SKM-1 (cell line): Measurements from ENCODE around the gene POGK.
"Not testable (repeated sequence)": the region's sequence is repeated elsewhere in the genome, so short reads cannot be mapped to it uniquely, and the experiment has no call there.

Experiments
- DNase-seq: peaks from one replicate; lab custom pipeline; 2025; ENCODE audit not compliant: unreplicated experiment; lab: John Stamatoyannopoulos, UW

Gene POGK

GRCh38 chr1:166838766-166839599 lies at the start of gene POGK:
Gene POGK, plus strand, starts transcription at chr1:166839475. Its CDS starts 1,482 bp downstream, at chr1:166840957.
- peak; percentile 70 for DNase-seq

GRCh38 chr1:166796620-166797236 lies 42.5 kb upstream of the POGK start:
- no peak for DNase-seq

GRCh38 chr1:166808952-166809351 lies 30.3 kb upstream of the POGK start:
- no peak for DNase-seq

GRCh38 chr1:166811691-166812090 lies 27.6 kb upstream of the POGK start:
- no peak for DNase-seq

GRCh38 chr1:166813508-166814223 lies 25.6 kb upstream of the POGK start:
- DNase-seq, result no peak

GRCh38 chr1:166814611-166815010 lies 24.7 kb upstream of the POGK start:
- DNase-seq, result no peak

- DNase-seq, result no peak
Measured at GRCh38 chr1:166819974-166820373, 19.3 kb upstream of the POGK start.

GRCh38 chr1:166822385-166822784 lies 16.9 kb upstream of the POGK start:
- DNase-seq, result no peak

GRCh38 chr1:166827426-166827825 lies 11.8 kb upstream of the POGK start:
- no peak for DNase-seq

GRCh38 chr1:166829762-166830161 lies 9.5 kb upstream of the POGK start:
- DNase-seq, result not testable (repeated sequence)

GRCh38 chr1:166836733-166837132 lies 2.5 kb upstream of the POGK start:
- DNase-seq, result no peak

- DNase-seq, result no peak
Measured at GRCh38 chr1:166839600-166840308, 479 bp downstream of the POGK start.

- no peak for DNase-seq
Measured at GRCh38 chr1:166840309-166841274, 1.3 kb downstream of the POGK start.

GRCh38 chr1:166843322-166843721 lies 4.0 kb downstream of the POGK start:
- DNase-seq, result no peak

GRCh38 chr1:166843769-166844596 lies 4.7 kb downstream of the POGK start:
- DNase-seq, result no peak

- no peak for DNase-seq
Measured at GRCh38 chr1:166844791-166845190, 5.5 kb downstream of the POGK start.

GRCh38 chr1:166848193-166848592 lies 8.9 kb downstream of the POGK start:
- DNase-seq, result no peak

- no peak for DNase-seq
Measured at GRCh38 chr1:166849135-166849534, 9.9 kb downstream of the POGK start.

- DNase-seq, result no peak
Measured at GRCh38 chr1:166852918-166853317, 13.6 kb downstream of the POGK start.
